ENCODE data around the gene EIF4G3.

The EIF4G3 gene

DNA sequence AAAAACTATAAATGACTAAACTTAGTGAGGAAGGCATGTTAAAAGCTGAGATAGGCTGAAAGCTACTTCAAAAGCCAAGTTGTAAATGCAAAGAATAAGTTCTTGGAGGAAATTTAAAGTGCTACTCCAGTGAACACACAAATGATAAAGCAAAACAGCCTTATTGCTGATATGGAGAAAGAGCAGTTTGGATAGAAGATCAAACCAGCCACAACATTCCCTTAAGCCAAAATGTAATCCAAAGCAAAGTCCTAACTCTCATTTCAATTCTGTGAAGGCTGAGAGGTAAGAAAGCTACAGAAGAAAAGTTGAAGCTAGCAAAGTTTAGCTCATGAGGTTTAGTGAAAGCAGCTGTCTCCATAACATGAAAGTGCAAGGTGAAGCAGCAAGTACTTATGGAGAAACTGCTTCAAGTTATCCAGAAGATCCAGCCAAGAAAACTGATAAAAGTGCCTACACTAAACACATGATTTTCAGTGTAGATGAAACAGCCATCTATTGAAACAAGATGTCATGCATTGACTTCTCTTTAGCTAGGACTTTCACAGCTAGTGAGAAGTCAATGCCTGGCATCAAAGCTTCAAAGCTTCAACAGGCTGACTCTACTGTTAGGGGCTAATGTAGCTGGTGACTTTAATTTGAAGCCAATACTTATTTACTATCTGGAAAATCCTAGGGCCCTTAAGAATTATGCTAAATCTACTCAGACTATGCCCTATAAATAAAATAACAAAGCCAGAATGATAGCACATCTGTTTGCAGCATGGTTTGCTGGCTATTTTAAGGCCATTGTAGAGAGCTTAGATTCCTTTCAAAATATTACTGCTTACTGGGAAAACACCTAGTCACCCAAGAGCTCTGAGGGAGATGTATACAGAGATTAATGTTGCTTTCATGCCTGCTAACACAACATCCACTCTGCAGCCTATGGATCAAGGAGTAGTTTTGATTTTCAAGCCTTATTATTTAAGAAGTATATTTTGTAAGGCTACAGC lies 188.6 kb downstream of the EIF4G3 start:
- DNase-seq: no peak

GRCh38 chr1:20983297-20983889 lies 193.3 kb downstream of the EIF4G3 start:
- no peak for DNase-seq

DNA sequence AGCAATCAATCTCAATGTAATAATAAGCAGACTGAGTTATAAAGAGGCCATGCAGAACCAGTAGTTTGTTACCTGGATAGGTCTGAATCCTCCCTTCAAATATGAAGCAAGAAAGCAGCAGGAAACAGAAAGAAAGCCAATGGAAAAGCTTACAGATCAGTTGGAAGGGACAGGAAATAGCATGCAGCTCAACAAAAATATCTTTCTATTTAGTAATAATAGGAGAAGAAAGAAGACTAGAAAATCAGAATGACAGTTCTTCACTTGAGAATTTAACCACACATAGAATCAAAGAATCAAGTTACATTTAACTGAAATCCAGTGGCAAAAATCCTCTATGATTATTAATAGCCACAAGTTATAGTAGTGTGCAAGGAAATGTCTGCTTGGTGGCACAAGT lies 194.4 kb downstream of the EIF4G3 start:
- DNase-seq: no peak

- no peak for DNase-seq
These were observed 194.8 kb downstream of the EIF4G3 start for GRCh38 chr1:20981915-20982314.

GRCh38 chr1:20980051-20980450 lies 196.6 kb downstream of the EIF4G3 start:
- DNase-seq: no peak

DNA sequence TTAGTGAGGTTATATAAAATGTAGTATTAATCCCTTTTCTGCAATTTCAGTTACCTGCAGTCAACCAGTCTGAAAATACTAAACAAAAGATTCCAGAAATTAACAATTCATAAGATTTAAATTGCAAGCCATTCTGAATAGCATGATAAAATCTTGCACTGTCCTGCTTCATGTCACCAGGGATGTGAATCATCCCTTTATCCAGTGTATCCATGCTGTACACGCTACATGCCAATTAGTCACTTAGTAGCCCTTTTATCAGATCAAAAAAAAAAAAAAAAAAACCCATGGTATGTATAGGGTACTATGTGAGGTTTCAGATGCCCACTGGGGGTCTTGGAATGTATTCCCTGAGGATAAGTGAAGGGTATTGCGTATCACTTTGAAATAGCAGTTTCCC lies 198.3 kb downstream of the EIF4G3 start:
- DNase-seq: no peak

- DNase-seq: no peak
These were observed 201.0 kb downstream of the EIF4G3 start for GRCh38 chr1:20975668-20976067.

DNA sequence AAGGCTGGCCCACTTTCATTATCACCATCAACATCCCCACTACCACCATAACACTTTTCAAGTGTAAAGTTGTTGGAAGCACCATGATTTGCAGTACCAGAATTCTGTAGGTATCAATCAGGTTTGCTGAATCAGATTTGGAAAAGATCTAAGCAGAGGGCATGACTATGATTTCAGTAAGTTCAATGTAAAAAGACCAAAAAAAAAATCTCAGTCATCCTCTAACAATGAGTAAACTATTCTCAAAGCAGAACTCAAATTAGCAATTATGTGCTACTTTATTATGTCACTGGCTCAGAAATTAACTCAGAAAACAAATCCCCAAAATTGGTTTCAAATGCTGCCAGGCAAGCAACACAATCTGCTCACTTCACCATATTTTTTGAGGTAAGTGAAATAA lies 201.7 kb downstream of the EIF4G3 start:
- no peak for DNase-seq

GRCh38 chr1:20974069-20974468 lies 202.6 kb downstream of the EIF4G3 start:
- no peak for DNase-seq

- DNase-seq: no peak
These were observed 203.8 kb downstream of the EIF4G3 start for GRCh38 chr1:20972855-20973254.

DNA sequence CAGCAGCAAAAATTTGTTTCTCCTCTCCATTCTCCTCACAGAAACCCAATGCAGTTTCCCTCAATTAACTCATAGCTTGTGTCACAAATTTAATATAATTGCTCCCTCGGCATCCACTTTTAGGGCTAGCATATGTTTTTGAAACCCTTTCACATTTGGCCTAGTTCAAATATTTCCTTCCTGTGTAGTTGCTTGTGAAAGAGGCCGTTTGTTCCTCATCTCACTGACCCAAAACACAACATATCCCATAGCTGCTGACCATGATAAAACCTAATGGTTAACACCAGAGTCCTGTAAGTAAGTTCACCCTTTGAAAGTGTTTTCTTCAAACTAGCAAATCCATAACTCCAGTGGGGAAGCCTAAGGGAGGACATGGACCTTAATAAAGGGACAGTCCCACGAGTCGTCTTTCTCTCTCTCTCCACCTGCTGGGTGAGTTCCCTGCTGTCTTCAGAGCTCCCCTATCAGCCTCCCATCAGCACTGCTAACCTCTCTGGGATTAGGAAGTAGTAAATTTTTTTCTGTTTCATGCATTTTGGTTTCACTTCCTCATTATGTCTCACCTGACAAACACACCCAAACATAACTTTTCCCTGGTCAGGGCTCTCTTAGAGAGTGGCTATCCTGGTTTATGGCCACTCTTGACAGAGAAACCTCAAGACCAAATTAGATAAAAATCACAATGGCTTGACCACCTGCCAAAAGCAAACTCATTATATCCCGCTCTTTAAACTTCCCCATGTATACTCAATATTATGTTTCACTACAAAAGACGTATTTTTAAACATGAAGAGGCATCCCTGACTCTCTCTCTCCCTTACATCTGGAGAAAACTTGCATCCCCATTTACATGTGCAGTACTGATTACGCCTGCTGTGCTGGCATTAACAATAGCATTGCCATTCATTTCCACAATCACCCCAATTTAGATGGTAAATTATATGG lies 211.9 kb downstream of the EIF4G3 start:
- no peak for DNase-seq

- no peak for DNase-seq
These were observed 214.0 kb downstream of the EIF4G3 start for GRCh38 chr1:20962576-20963258.

- DNase-seq: no peak
These were observed 218.3 kb downstream of the EIF4G3 start for GRCh38 chr1:20958430-20958829.

GRCh38 chr1:20956272-20956671 lies 220.4 kb downstream of the EIF4G3 start:
- DNase-seq: no peak

GRCh38 chr1:20950679-20951078 lies 226.0 kb downstream of the EIF4G3 start:
- no peak for DNase-seq

DNA sequence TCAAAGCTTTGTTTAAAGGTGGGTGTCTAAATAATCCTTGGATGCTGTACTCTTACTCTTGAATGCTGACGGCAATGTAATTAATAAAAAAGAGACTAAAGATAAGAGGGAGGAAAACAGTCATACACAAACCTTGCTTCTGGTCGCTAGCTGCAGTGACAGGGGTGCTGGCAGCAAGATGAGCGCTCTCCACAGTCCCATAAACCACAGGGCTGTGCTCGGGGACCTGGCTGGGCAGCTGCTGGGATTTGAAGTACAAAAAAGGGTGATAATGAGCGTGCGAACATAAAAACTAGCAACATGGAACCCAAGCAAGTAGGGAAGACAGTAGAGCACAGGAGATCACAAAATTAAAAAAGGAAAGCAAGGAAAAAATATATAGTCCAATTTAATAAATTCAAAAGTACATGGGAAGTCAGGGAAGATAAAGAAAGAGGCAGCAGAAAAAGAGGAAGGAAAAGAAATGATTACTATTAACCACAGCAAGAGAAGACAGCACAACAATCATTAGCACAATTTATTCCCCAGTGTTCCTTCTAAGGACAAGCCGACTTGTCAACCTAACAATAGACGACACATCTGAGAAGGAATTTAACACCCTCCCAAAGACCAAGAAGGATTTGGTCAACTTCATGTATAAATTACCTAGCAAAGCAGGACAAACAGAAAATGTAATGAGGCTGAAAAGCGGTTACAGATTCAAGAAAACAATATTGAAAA lies 226.7 kb downstream of the EIF4G3 start:
- no peak for DNase-seq

GRCh38 chr1:20948101-20948500 lies 228.6 kb downstream of the EIF4G3 start:
- DNase-seq: no peak

GRCh38 chr1:20947409-20947808 lies 229.3 kb downstream of the EIF4G3 start:
- no peak for DNase-seq

DNA sequence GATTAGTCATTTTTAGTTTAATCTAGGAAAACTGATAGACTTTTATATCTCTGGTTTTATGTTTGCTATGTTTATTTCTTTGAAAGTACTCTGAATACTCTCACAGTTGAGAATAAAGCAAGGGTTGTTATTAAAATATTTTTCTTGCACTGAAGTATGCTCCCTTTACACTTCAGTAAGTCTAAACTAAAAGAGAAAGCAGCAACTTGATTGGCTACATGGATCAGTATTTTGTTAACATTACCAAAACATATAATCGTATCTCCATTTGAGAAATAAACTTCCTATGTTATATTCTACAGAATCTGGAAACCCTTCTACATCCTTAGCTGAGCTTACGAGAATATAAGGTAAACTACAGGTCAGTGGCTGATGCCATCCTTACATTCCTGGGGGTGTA lies 240.1 kb downstream of the EIF4G3 start:
- no peak for DNase-seq

- DNase-seq: no peak
These were observed 240.5 kb downstream of the EIF4G3 start for GRCh38 chr1:20936216-20936615.

DNA sequence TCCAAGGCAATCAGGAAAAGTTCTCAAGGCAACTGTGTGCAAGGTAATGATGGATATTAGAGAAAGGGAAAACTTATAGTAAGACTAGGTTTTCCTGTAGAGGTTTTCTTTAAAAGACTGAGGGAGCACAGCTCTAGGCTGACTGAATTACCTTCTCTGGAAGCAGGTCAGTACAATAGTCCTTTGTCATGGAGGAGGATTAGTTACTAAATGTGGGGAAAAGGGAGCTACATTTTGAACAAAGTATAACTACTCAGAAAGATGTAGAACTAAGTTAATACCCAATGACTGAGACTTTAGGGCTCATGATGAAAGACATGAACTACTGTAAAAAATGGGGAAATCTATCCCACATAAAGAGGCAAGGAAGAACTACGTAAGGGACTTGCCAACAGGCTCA lies 241.0 kb downstream of the EIF4G3 start:
- no peak for DNase-seq

DNA sequence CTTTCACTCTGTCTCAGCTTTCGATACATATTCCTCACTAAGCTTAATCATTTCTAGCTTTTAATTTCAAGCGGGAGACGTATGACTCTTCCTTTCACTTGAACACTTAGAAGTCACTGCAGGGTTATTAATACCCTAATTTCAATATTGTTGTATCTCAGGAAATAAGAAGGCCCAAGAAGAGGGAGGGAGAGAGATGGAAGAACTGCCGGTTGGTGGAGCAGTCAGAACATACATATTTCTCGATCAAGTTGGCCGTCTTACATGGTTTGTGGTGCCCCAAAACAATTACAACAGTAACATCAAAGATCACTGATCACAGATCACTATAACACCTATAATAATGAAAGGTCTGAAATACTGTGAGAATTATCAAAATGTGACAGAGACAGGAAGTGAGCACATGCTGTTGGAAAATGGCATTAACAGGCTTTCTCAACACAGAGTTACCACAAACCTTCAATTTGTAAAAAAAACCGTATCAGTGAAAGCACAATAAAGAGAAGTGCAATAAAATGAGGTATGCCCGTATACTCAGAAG lies 244.2 kb downstream of the EIF4G3 start:
- no peak for DNase-seq

Measured in NK-92 treated with Interleukin-12 subunit alpha and Interleukin-12 subunit beta, amount 100 ng/mL, for 24 hours (cell line).